Activated gamma-delta T cell treated with anti-CD3 and anti-CD28 coated beads, Interleukin-2, amount 50 U/mL, for 16 hours (primary cell): Measurements from ENCODE around the gene NOP56.
A peak's percentile ranks its signal among the peaks of the same experiment; 100 is the strongest.
"Not testable (repeated sequence)": the region's sequence is repeated elsewhere in the genome, so short reads cannot be mapped to it uniquely, and the experiment has no call there.

Experiments used
- DNase-seq: peaks from one replicate; pipeline ENCODE4 v3.0.0-alpha.2; 2020; ENCODE audit warnings: low read depth

NOP56 gene

DNA sequence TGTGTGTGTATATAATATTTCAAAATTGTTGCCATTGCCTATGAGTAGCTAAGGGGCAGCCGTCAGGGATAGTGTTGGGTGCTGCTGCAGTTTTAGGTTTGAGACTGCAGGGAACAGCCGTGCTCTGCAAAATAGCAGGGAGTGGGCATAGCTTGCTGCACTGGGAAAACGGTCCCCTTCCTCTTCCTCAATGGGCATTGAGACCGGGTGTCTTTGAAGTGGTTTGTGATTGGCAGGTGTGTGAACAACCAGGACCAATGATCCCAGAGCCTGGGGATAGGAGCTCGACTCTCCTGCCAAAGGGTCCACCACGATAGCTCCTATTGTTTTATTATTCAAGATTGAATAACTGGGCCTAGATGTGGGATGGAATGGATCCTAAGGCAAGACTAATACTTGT lies 35.1 kb downstream of the NOP56 start:
- no peak for DNase-seq

DNA sequence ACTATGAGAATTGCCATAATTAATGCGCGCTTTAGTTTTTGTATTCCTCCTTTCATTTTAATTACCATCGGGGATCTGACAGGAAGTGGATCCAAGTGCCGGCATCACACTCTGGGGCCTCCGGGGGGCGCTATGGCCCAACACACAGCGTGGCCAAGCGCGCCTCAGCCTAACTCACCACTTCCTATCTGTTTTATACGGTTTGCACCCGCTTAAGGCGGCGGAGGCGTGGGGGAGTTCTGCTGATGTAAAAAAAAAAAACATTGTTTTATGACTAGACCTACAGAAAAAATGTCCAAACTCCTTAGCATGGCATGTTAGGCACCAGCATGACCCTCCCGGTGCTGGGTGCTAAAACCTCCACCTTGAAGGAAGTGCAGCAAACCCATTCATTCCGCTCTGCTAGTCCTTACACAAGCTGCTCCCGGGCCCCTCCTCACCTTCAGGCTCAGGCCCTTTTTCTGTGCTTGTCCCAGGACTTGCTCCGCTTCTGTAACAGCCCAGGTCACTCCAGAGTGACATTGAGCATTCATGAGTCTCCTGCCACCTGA lies 35.7 kb downstream of the NOP56 start:
- DNase-seq, result peak; percentile 66

DNA sequence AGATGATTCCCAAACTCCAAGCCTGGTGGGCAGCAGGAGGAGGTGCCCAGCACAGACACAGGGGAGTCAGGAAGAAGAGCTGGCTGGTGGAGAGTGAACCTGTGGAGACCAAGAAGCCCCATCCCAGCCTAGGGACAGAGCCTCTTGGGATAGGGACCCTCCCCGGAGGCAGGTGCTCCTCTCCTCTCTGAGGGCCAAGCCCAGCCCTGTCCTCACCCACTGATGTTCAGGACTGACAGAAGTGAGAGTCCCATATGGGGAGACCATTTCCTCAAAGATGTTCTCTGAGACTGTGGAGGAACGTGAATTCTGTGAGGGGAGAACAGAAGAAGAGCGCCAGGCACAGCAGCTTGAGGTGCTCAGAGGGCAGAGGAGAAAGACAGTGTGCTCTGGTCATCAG lies 37.8 kb downstream of the NOP56 start:
- no peak for DNase-seq

DNA sequence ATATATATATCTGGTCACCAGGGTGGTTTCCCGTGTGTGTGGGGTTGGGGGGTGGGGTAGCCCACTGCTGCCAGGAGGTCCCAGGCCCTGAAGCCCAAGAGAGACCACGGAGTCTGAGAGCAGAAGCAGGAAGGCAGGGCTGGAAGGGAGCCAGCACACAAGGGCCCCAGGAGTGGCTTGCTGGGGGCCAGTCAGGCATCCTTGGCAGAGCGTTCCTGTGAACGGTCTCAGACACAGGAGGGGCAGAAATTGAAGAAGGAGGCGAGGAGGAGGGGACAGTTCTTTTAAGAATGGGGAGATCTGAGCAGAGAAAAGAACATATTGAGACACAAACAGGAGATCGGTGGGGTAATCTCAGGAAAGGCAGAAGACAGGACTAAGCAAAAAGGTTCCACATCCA lies 38.3 kb downstream of the NOP56 start:
- no peak for DNase-seq

DNA sequence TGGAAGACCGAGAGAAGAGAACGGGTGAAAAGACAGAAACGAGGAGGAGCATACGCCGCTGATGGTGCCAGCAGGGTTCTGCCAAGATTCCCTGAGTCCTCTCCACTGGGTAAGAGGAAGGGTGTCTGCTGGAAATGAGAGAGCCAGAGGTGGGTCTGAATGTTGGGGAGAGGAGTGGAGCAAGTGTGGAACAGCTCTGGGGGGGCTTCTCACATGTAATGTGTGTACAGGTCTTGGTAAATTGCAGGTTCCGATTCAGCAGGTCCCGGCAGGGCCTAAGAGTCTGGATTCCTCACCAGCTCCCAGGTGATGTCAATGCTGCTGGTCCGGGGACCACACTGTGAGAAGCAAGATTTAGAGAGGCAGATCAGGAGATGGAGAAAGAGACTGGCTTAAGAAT lies 38.7 kb downstream of the NOP56 start:
- DNase-seq, result no peak

DNA sequence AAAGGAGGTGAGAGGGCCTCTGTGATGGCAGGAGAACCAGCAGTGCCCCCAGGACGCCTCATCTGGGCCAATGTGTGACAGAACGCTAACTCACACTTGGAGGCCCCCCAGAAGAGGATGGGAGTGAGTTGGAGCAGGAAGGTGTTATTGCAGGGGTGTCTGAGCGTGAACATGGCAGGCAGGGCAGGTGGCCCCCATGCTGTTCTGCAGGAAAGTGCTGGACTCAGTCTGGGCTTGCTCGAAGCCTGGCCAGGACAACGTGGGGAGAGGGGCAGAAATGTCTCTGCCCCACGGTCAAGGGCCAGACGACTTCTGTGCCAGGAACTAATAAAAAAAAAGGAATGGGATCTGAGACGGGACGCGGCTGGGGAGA lies 39.2 kb downstream of the NOP56 start:
- no peak for DNase-seq

DNA sequence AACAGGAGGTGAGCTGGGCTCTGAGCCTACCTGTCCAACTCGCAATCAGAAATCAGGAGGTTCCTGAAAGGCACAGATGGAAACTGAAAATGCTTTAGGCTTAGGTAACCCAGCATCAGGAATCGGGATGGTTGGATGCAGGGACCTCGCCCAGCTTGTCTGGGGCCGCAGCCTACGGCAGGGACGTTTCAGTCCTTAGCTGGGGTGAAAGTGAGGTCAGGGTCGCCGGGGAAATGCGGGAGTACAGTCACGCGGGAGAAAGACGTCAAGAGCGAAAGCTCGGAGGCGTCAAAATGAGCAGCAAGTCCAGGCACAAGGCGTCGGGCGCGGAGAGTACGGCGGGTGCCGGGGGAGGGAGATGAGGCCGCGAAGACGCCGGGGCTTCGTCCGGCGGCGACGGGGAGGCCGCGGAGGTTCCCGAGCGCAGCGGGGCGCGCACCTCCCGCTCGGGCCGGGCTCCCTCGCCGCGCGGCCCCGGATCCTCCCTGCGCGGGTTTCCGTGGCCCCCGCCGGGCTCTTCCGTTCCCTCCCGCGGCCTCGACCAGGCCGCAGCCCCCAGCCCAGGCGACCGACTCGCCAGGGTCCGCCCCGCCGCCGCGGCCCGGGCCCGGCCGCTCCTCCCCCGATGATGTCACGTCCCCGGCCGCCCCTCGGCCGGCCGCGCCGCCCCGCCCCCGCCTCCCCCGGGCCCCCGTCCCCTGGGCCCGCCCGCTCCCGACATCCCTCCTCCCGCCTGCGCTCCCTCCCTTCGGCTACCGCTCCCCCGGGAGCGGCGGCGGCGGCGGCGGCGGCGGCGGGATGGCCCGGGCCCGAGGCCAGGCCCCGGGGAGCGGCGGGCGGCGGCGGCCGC lies 39.8 kb downstream of the NOP56 start, which contains the start of gene EBF4:
Gene EBF4 (plus strand): TSS at position 745 of the 850 bp plus-strand sequence. CDS start 866 bp downstream, outside the sequence.
- no peak for DNase-seq

DNA sequence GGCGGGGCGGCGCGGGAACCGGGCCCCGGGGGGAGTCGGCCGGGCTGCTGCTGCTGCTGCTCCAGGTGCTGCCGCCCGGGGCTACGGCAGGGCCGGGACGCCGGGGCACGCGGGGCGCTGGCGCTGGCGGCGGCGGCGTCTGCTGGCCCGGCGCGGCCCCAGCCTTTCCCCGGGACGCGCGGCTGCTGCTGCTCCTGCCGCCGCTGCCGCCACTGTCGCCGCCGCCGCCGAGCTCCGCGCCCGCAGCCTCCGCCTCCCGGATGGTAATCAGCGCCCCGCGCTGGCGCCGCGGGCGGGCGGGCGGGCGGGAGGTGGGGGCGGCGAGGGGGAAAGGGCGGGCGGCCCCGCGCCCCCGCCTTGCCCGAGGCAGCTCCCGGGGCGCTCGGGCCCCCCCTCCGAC lies 40.5 kb downstream of the NOP56 start:
- no peak for DNase-seq

DNA sequence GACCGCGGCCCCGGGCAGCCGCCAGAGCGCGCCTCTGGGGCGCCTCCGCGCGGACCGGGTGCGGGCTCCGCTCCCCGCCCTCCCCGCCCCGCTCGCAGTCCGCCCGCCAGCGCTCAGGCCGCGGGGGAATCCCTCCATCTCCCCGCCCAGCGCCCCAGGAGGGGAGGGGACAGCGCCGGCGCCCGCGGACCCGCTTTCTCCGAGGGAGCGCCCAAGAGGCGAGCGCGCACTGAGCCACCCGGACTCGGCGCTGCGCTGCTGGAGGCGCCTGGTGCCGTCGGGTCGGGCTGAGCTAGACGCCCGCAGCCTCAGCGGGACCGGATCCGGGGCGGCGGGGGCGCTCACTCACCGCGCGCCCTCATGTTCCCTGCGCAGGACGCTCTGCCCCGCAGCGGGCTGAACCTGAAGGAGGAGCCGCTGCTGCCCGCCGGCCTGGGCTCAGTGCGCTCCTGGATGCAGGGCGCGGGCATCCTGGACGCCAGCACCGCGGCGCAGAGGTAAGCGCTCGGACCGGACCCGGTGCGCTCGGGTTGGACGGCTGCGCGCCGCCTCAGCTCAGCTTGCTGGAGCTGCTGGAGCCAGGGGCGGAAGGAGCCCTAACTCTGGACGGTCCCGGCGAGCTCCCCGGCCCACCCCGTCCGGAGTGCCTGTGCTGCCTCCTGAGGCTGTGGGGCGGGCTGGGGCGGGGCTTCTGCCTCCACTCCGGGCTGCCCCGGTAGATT lies 41.0 kb downstream of the NOP56 start:
- DNase-seq, result peak; percentile 32

DNA sequence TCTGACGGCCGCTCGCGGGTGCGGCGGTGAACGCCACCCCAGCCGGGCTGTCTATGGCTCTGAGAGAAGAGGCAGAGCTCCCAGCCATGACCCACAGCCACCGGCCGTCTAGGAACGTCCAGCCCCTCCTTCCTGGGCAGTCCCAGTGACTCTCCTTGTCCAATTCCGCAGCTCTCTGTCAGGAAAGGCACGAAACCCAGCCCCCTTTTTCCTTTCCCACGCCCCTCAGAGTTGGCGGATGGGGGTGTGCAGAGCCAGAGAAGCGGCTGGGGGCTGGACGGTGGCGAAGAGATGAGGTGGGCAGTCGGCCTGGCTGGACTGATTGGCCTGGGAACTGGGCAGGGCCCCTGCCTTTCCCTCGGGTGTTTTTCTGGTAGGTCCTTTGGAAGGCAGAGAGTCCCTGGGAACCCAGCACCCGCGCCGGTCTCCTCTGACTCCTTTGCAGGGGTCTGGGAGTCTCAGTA lies 41.6 kb downstream of the NOP56 start:
- DNase-seq, result no peak

DNA sequence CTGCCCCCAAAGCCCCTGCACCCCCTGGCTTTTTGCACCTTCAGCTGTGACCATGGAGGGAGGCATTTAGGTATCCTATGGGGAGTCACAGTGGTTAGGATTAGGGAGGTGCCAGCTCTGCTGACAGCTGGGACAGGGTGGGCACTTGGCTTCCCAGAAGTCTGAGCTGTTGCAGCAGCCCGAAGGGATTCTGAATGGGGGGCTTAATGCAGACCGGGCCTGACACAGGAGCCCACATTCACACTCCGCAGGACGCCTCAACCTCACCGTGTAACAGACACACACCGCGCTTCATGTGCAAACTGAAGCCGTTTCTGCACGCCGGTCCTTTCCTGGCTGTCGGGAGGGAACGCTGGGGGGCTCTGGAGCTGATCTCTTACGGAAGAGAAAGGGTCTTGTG lies 42.1 kb downstream of the NOP56 start:
- no peak for DNase-seq

DNA sequence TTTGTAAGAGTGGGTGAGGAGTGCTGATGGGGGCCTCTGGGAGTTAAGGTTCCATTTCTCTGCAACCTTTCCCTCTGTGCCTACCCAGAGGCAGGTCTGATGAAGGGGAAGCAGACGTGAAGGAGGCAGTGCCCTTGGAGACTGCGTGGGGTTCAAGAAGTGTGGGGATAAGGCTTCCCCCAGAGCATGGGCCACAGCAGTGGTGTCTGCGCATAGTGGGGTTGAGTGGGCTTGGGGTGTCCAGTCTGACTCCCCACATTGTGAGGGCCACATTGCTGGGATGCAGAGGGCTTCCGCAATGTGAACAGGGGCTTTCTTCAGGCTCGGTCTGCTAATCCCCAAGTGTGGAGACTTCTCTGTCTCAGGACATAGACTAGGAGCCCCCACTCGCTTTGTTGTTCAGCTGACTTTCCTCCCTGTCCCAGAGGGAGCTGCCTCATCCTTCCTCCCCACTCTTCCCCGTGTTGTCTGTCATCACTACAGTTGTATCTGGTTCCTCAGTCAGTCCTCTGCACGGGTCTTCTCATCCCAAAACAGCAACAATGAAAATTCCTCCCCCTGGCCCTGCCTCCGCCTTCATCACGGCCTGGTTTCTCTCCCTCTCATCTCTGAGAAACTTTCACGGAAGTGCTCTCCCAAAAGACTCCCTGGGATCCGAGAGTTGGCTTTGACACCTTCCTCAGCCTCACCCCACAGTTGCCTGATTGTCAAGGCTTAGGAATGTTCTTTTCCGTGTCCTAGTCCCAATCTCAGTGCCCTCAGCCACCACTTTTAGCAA lies 43.0 kb downstream of the NOP56 start:
- no peak for DNase-seq

DNA sequence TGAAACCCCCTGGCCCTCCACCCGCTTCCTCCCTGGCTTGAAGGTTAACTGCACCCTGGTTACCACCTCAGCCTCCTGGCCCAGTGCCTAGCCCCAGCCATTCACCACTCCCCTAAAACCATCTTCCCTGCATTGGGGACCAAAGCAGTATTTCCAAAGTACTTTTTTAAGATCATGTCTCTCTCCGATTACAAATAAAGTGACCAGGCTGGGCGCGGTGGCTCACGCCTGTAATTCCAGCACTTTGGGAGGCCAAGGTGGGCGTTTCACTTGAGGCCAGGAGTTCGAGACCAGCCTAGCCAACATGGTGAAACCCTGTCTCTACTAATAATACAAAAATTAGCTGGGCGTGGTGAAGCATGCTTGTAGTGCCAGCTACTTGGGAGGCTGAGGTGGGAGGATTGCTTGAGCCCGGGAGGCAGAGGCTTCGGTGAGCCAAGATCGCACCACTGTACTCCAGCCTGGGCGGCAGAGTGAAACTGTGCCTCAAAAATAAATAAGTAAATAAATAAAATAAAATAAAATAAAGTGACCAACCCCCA lies 43.6 kb downstream of the NOP56 start:
- DNase-seq, result not testable (repeated sequence)

DNA sequence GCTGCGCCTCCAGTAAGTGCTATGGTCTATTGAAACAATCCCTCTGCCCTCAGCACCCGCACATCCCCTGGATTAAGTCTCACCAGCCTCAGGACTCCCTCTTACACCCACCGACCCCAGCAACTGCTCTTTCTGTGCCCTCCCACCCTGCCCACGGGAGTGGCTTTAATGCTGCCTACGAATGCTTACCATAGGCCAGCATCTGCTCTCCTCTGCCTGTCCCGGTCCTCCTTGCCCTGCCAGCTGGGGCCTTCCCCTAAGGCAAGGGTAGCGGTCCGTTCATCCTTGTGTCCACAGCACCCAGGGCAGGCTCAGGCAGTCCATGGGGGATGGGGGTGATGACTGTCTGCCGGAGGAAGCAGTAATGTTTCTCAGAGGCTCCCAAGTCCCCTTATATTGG lies 44.2 kb downstream of the NOP56 start:
- DNase-seq, result no peak

DNA sequence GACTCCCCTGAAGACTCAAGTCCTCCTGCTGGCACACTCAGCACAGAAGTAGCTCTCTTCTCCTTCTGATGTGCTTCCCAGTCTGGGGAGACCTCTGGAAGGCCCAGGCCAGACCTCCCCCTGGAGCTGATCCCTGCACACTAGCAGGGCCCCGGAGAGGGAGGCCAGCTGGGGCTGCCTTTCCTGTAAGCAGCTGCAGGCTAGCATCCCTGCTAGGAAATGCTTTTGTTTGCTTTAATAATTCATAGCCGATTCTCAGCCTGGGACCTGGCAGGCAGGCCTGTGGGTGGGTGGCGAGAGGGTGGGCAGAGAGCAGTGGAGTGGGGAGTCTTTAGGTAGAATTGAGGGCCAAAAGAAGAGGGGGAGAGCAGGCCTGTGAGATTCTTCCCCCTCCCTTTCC lies 45.3 kb downstream of the NOP56 start:
- no peak for DNase-seq

DNA sequence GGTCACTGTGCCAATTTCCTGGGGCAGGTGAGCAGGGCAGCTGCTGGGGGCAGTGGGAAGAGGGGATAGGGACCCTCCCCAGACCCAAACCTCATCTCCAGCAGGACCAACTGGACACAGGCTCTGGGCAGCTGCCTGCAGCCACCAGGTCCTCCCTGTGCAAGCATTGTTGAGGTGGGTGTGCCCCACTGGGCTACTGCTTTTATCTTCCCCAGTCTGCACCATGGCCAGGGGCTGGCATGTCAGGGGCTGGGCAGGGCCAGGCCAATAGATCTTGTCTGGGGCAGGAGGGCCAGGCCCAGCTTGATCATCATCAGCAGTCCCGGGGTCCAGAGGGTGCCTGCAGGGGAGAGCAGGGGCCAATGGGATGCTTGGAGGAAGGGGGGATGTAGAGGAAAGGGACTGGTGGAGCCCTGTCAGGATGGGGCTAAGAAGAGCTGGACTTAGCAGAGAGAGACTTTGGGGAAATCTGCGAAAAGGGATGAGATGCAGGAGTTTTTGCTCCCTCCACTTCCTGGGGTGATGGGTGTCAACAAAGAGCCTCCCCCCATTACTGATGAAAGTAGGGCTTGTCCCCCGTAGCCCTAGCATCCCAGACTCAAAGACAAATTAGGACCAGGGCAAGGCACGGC lies 45.9 kb downstream of the NOP56 start:
- DNase-seq, result no peak

DNA sequence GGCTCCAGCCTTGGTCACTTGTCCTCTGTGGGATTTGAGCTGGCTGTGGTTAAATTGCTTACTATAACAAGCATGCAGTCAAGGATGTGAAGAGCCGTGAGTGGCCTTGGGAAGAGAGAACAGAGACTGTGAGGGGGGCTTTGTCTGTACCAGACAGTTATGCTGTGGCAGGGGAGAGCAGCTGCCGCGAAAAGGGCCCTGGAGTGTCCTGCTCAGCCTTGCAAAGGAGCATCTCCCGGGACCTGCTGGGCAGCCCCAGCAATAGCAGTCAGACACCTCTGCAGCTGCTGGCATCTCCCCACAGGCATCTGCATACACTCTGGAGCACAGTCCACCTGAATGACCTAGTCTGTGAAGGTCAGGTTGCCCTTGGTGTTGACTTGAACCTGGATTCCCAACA lies 46.5 kb downstream of the NOP56 start:
- DNase-seq, result no peak

DNA sequence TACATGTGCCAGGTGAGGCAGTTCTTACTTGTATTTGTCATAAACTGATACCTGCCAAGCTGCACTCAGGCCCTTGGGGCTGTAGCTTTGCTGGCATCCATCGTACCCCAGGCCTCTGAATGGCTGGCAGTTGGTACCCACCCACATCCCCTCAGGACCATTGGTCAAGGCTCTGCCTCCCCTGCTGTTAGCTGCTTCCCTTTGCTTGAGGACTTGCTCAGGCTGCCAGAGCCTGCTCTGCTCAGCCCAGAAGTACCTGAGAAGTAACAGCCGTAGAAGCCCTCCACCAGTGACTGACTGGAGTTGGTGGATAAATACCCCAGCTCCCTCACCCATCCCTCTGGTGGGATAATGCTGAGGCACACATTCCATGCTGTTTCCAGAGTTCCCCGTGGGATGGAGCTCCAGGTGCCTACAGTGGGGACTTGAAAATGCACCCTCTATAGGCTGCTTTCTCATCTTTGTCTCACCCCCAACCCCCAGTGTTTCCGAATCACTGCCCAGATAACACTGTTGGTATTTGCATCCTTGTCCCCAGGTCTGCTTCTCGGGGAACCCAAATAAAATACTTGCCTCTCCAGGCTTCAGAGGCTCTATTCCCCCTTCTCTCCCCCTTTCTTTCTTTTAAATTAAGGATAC lies 47.5 kb downstream of the NOP56 start:
- DNase-seq, result no peak

DNA sequence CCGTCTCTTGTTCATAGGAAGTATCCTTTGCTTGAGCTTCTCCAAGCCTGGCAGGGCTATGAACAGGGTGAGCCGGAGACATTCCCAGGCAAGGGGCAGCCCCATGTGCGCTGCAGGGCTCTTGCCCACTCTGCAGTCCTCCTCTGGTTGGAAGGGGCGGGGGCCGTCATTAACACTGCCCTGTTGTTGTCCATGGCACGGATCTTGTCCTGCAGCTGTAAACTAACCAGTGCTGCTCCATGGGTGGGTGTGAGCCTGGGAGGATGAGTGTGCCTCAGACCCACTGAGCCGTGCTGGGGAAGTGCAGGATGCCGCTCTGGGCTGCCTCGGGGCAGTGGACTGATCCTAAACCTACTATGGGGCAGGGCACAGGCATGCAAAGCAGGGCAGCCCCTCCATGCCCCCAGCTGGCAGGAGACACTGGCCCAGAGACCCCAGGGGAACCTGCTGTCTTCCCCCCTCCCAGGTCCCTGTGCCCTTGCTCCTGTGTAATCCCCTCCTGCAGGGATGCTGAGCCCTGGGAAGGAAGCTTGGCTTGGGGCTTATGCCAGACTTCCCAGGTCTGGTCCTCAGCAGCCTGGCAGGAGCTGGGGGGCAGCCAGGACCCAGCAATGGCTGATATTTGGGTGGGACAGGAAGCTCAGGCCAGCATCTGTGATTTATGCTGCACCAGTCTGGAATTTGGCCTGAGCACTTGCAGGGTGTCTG lies 48.6 kb downstream of the NOP56 start:
- DNase-seq, result no peak

DNA sequence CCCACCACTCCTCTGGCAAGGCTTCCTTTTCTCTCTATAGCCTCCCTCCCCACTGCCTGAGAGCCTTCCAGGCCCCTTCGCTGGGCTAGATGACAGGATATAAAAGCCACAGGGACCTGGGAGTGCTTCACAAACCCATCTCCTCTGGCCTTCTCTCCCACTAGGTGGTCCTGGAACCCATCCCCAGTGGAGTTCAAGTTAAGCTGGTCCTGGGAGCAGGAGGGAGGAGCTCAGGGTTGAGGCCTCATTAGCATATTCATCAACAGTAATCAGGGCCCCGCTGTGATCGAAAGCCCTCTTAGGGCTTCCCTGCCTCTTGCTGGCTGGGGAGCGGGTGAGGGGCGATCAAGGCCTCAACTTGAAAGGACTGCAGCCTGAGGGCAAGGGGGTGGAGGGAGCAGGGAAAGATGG lies 49.2 kb downstream of the NOP56 start:
- DNase-seq, result no peak
